ENCODE measurements around the gene TFDP1. TPM values are rescaled to one million over a fixed set of nuclear protein-coding genes. Genes with fewer than 3 reads are reported as not detected.
"Not testable (repeated sequence)": the region's sequence is repeated elsewhere in the genome, so short reads cannot be mapped to it uniquely, and the experiment has no call there.

The TFDP1 gene
- total RNA-seq, 1 donor from 2014 or later: 54.4 TPM

GRCh38 chr13:113561417-113562084 is 23.0 kb upstream of the TFDP1 start:
- H3K36me3 ChIP-seq (ENCODE audit: control insufficient read depth, insufficient read depth, low read length): no peaks in the 10 kb centered on the region
- no peak for DNase-seq (ENCODE audit: low read depth)
- no peak for TF ChIP-seq CTCF (IDR thresholded peaks at IDR 0.05; ENCODE audit: insufficient read depth, low read length, poor library complexity, severe bottlenecking)
- H3K4me3 ChIP-seq (ENCODE audit: low read depth, low read length): no peak overlapping the region
- peaks cover 4% of the 10 kb centered on the region for H3K27me3 ChIP-seq (ENCODE audit: control insufficient read depth, insufficient read depth, low read length)

- no peak overlapping the region for H3K4me3 ChIP-seq (ENCODE audit: low read depth, low read length)
- H3K27me3 ChIP-seq (ENCODE audit: control insufficient read depth, insufficient read depth, low read length): peaks cover 4% of the 10 kb centered on the region
- DNase-seq (ENCODE audit: low read depth): no peak
- no peaks in the 10 kb centered on the region for H3K36me3 ChIP-seq (ENCODE audit: control insufficient read depth, insufficient read depth, low read length)
- peak; percentile 84 for TF ChIP-seq CTCF (IDR thresholded peaks at IDR 0.05; ENCODE audit: insufficient read depth, low read length, poor library complexity, severe bottlenecking)
Measured at GRCh38 chr13:113562085-113562749, 22.3 kb upstream of the TFDP1 start.

GRCh38 chr13:113562844-113563243 is 21.7 kb upstream of the TFDP1 start:
- Histone ChIP-seq H3K27me3 (ENCODE audit: control insufficient read depth, insufficient read depth, low read length) (peaks cover 4% of the 10 kb centered on the region), H3K36me3 (ENCODE audit: control insufficient read depth, insufficient read depth, low read length) (no peaks in the 10 kb centered on the region), H3K4me3 (ENCODE audit: low read depth, low read length) (no peak overlapping the region)
- DNase-seq (ENCODE audit: low read depth): no peak
- TF ChIP-seq CTCF (IDR thresholded peaks at IDR 0.05; ENCODE audit: insufficient read depth, low read length, poor library complexity, severe bottlenecking): no peak

- H3K36me3 ChIP-seq (ENCODE audit: control insufficient read depth, insufficient read depth, low read length); DNase-seq (ENCODE audit: low read depth); H3K4me3 ChIP-seq (ENCODE audit: low read depth, low read length); H3K27me3 ChIP-seq (ENCODE audit: control insufficient read depth, insufficient read depth, low read length): not testable (repeated sequence)
Measured at GRCh38 chr13:113563511-113563910, 21.0 kb upstream of the TFDP1 start.

GRCh38 chr13:113564331-113565023 is 20.1 kb upstream of the TFDP1 start:
- no peak for DNase-seq (ENCODE audit: low read depth)
- Histone ChIP-seq H3K36me3 (ENCODE audit: control insufficient read depth, insufficient read depth, low read length) (no peaks in the 10 kb centered on the region), H3K4me3 (ENCODE audit: low read depth, low read length) (no peak overlapping the region), H3K27me3 (ENCODE audit: control insufficient read depth, insufficient read depth, low read length) (peaks cover 7% of the 10 kb centered on the region)
- no peak for TF ChIP-seq CTCF (IDR thresholded peaks at IDR 0.05; ENCODE audit: insufficient read depth, low read length, poor library complexity, severe bottlenecking)

GRCh38 chr13:113565526-113566226 is 18.9 kb upstream of the TFDP1 start:
- Histone ChIP-seq H3K4me3 (ENCODE audit: low read depth, low read length) (no peak overlapping the region), H3K27me3 (ENCODE audit: control insufficient read depth, insufficient read depth, low read length) (peaks cover 7% of the 10 kb centered on the region), H3K36me3 (ENCODE audit: control insufficient read depth, insufficient read depth, low read length) (no peaks in the 10 kb centered on the region)
- no peak for DNase-seq (ENCODE audit: low read depth)
- no peak for TF ChIP-seq CTCF (IDR thresholded peaks at IDR 0.05; ENCODE audit: insufficient read depth, low read length, poor library complexity, severe bottlenecking)

All from kidney epithelial cell (primary cell).